ENCODE measurements around the gene TMEM253. TPM values are rescaled to one million over a fixed set of nuclear protein-coding genes. Genes with fewer than 3 reads are reported as not detected.

TMEM253 gene
- polyA plus RNA-seq (2014; cell fraction: cytosol; rRNA removed) = 0.22 TPM in 1 of 2 replicates, not detected in the other
- polyA plus RNA-seq (2014; cell fraction: nucleus; rRNA removed) = 0.22 and 0.24 TPM in 2 replicates

- DNase-seq (ENCODE audit: low spot score) = no peak
These were observed at the start of gene TMEM253 for GRCh38 chr14:21100931-21101330. Gene TMEM253, plus strand, starts transcription at chr14:21101066. Its CDS starts 278 bp downstream, at chr14:21101344.

- no peak for DNase-seq (ENCODE audit: low spot score)
These were observed 47.4 kb upstream of the TMEM253 start for GRCh38 chr14:21053184-21054122.

- DNase-seq (ENCODE audit: low spot score) = no peak
These were observed 46.6 kb upstream of the TMEM253 start for GRCh38 chr14:21054123-21054767.

- DNase-seq (ENCODE audit: low spot score) = no peak
These were observed 46.1 kb upstream of the TMEM253 start for GRCh38 chr14:21054768-21055145.

GRCh38 chr14:21055432-21056117 is 45.3 kb upstream of the TMEM253 start:
- no peak for DNase-seq (ENCODE audit: low spot score)

GRCh38 chr14:21056520-21057163 is 44.2 kb upstream of the TMEM253 start:
- DNase-seq (ENCODE audit: low spot score) = no peak

- DNase-seq (ENCODE audit: low spot score) = no peak
These were observed 42.8 kb upstream of the TMEM253 start, which contains the start of gene RNASE8 for GRCh38 chr14:21057803-21058675. Gene RNASE8, plus strand, starts transcription at chr14:21057822. Its CDS starts 71 bp downstream, at chr14:21057893.

GRCh38 chr14:21058903-21059302 is 42.0 kb upstream of the TMEM253 start:
- no peak for DNase-seq (ENCODE audit: low spot score)

GRCh38 chr14:21059842-21060613 is 40.8 kb upstream of the TMEM253 start:
- no peak for DNase-seq (ENCODE audit: low spot score)

- DNase-seq (ENCODE audit: low spot score) = no peak
These were observed 40.1 kb upstream of the TMEM253 start for GRCh38 chr14:21060614-21061346.

GRCh38 chr14:21061347-21061668 is 39.6 kb upstream of the TMEM253 start:
- no peak for DNase-seq (ENCODE audit: low spot score)

- no peak for DNase-seq (ENCODE audit: low spot score)
These were observed 37.4 kb upstream of the TMEM253 start for GRCh38 chr14:21063479-21063878.

GRCh38 chr14:21066882-21067502 is 33.9 kb upstream of the TMEM253 start:
- peak; percentile 17 for DNase-seq (ENCODE audit: low spot score)

- peak; percentile 78 for DNase-seq (ENCODE audit: low spot score)
These were observed 32.1 kb upstream of the TMEM253 start for GRCh38 chr14:21068521-21069387.

GRCh38 chr14:21069388-21070082 is 31.3 kb upstream of the TMEM253 start:
- DNase-seq (ENCODE audit: low spot score) = peak; percentile 74

- no peak for DNase-seq (ENCODE audit: low spot score)
These were observed 30.7 kb upstream of the TMEM253 start, which contains the start of gene ARHGEF40 for GRCh38 chr14:21070083-21070609. Gene ARHGEF40, plus strand, starts transcription at chr14:21070304. Its CDS starts 93 bp downstream, at chr14:21070397.
